NCI-H146 treated with DMSO at 0.1 percent for 48 hours (cell line): Measurements from ENCODE around the gene TPPP.

ENCODE experiments used
- DNase-seq: peaks from one replicate; lab custom pipeline; 2025; ENCODE audit not compliant: unreplicated experiment; lab: John Stamatoyannopoulos, UW

The TPPP gene

DNA sequence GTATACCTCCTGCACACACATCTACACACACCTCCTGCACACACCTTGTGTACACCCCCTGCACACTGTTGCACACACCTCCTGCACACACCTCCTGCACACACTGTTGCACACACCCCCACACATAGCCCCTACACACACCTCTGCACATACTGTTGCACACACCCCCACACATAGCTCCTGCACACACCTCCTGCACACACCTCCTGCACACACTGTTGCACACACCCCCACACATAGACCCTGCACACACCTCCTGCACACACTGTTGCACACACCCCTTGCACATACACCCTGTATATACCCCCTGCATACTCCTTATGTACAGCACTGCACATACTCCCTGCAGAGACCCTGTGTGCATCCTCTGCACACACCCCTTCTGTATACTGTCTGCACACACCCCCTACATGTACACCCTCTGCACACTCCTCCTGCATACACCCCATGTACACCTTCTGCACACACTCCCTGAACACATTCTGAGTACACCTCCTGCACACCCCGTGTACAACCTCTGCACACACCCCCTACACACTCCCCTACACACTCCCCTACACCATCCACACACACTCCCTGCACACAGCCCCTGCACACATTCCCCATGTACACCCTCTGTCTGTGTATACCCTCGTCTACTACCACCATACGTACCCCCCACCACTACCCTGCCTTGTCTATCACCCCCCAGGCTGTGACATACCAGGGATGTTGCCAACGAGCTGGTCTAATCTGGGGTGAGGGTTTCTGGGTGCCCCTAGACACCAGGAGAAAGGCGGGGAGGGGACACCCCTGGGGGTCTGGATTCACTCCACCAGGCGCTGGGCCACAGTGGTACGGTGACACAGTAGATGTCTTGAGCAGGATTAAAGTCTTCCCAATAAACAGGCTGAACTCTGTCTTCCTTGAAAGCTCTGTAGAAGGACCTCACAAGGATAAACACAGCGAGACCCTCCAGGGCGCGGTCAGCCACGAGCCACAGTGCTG lies 82.1 kb downstream of the TPPP start:
- no peak for DNase-seq

DNA sequence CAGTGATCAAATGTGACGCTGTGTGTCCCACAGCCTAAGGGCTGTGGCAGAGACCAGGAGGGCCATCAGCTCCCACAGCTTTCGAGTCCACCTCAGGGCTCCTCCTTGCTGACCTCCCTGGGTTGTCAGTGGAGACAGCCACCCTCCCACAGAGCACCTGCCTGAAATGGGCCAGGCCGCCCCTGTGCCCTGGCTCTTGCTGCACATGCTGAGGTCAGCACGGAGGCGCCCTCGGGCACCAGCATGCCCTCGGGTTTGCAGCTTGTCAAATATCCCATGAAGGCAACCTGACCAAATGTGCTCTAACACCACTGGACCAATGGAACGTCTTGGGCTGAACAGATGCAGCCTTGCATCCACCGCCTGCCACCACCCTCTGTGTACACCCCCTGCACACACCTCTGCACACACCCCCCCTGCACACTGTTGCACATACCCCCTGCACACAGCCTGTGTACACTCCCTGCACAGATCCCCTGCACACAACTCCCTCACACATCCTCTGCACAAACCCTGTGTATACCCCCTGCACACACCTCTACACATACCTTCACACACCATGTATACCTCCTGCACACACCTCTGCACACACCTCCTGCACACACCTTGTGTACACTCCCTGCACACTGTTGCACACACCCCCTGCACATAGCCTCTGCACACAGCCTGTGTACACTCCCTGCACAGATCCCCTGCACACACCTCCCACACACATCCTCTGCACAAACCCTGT lies 83.0 kb downstream of the TPPP start:
- no peak for DNase-seq
